ENCODE results near the gene SORBS1.

SORBS1 gene

DNA sequence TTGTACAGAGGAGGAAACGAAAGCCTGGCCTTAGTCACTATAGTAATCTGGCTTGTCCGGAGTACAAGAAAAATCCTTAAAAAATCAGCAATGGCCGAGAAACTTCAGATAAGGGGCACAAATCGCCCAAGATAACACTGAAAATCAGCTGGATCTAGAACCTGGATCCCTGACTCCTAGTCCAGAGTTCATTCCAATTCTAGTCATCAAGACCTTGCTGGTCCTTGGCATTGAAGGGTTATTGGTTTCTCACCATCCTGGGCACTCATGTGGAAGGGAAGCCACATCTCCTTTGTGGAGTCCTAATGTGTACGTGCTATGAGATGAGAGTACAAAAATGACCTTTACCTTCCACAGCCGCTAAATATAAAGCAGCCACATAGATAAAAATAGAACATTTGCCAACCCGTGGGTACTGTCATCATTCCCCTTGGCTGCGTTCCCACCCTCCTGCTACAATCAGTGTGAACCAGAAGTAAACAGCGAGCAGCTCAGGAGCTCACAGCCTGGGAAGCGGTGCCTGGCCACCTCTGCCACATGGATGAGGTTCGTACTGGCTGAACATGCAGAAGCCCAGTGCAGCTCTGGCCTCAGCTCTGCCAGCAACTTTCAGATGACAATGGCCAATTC, 154.4 kb downstream of the SORBS1 start:
- no peak for DNase-seq

DNA sequence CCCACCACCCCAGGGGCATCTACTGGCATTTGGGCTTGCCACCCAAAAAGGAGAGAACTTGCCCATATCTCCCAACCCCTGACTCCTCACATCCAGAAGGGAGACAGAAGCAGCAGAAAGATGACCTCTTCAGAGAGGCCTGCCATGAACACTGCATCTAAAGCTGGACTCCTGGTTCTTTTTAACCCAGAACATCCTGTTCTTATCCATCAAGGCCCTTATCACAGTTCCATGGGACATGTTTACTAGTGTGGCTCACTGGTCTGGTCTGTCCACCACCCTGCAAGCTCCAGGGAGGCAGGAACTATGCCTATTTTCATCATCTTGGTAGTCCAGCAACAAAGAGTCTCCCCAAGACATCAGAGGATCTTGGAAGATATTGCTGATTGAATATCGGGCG, 155.5 kb downstream of the SORBS1 start:
- no peak for DNase-seq

DNA sequence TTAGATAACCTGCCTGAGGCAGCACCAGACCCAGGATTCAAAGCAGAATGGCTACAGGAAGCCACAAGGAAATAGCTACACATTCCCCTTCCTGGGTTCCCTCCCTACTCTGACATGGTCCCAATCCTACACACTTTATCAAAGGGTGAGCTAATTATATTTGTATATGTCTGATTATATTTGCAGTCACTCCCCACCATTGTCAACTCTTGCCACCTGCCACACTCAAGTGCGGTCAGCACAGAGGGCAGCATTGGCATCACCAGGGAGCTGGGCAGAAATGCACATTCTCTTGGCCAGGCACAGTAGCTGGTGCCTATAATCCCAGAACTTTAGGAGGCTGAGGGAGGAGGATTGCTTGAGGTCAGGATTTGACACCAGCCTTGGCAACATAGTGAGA, 156.3 kb downstream of the SORBS1 start:
- no peak for DNase-seq

DNA sequence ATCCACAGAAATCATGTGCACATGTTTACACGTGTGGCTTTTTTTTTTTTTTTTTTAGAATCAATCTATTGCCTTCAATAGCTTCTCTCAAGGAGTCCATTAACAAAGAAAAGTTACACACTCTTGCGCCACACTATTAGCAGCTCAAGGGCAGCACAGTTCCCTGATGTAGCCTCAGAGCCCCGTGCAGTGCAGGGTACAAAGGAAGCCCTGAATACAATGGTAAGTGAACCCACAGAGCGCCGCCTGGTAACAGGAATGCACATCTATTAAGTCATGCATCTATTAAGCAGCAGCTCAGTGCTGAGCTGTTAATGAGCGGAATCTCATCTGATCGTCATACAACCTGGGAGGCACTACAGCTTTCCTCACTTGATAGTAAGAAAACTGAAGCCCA, 156.7 kb downstream of the SORBS1 start:
- DNase-seq = no peak

DNA sequence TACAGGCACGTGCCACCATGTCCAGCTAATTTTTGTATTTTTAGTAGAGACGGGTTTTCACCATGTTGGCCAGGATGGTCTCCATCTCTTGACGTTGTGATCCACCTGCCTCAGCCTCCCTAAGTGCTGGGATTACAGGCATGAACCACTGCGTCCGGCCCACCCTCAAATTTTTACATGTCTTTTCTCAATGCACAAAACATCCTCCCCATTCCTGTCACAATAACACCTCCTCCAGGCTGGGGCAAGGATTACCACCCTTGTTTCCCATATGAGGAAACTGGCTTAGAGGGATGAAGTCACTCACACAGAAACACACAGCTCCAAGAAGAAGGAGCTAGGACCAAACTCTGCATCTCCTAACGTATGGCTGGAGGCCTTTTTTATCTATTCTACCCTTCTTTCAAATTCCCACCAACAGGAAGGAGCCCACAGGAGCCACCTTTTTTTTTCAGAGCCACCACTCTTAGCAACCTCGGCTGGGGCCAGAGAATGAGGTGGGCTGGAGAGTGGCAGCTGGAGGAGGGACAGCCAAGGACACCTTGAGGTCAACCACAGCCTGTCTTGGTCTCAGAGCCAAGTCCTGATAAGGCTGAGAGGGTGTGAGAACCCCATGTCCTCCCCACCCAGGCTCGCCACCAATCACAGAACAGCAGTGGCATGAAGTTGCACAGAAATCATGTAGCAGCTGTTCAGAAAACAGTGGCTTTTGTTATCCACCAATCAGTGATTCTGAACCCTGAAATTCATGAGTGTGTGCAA, 157.3 kb downstream of the SORBS1 start:
- no peak for DNase-seq

DNA sequence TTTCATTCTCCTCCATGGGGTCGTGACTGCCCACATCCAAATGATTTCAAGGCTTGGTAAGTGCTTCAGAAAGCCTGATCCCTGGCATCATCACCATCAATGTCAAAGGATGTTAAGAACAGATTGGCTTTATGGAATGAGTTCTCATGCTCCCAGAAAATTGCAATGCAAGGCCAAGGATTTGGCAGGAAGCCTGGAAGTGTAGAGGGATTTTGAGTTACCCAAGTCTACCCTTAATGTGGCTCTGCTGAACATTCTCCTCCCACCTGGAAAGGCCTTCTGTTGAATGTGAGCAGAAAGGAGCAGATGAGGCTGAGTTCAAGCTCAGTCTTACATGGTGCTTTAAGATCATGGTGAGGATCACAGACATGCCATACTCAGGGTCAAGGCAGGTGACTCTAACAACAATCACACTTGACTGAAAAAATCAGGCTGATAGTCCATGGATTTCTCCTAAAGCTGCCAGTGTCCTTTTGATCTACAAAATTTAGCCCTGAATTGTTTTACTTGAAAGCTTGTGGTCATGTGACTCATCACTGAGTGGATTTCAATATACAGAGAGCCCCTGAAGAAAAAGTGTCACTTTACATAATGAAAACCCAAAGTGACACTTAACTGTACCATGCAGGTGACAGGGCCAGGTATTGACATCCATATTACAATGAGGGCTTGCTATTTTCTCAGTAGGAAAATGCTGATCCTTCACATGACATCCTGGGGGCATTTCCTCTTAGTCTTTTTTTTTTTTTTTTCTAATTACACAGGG, 159.3 kb downstream of the SORBS1 start:
- no peak for DNase-seq

DNA sequence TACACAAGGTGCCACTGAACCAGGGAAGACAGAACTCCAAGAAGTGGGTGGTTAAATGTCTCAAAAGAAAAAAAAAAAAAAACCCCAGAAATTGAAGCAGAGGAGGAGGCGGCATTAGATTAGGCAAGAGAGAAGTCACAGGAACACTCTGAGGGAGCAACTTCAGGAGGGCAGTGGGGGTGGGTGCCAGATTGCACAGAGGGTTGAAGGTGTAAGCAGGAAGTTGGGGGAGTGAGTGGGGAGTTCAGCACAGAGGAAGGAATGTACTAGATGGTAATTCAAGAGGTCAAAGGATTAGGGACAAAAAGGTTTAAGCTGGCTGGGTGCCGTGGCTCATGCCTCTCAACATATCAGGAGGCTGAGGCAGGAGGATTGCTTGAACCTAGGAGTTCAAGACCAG, 160.4 kb downstream of the SORBS1 start:
- no peak for DNase-seq

DNA sequence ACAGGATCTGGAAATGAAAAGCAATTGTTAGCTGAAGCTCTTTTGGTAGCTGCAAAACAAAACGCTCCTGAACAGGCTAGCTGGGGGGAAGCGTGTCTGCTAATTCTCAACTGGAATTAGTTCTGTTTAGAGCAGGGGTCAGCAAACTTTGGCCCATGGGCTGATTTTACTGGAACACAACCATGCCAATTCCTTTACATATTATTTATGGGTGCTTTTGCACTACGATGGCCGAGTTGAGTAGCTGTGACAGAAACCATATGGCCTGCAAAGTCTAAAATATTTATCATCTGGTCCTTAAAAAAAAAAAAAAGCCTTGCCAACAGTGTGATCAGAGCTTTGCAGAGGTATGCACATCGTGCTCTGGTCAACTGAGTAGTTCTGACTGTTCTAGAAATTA, 162.0 kb downstream of the SORBS1 start:
- DNase-seq = no peak

DNA sequence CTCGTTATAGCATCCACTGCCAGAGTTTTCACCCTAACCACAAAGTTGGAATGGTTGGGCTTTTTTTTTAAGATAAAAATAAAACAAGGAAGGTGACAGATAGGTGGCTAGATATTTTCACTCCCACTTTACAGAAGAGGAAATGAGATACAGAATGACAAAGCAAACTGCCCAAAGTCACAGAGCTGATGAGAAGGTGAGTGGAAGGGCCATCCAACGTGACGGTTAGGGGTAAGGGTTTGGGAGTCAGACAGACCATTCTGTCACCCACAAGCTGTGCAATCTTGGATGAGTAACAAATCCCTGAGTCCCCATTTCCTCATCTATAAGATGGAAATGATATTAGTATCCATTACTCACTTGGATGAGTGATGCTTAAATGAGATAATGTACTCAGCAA, 163.4 kb downstream of the SORBS1 start:
- no peak for DNase-seq

DNA sequence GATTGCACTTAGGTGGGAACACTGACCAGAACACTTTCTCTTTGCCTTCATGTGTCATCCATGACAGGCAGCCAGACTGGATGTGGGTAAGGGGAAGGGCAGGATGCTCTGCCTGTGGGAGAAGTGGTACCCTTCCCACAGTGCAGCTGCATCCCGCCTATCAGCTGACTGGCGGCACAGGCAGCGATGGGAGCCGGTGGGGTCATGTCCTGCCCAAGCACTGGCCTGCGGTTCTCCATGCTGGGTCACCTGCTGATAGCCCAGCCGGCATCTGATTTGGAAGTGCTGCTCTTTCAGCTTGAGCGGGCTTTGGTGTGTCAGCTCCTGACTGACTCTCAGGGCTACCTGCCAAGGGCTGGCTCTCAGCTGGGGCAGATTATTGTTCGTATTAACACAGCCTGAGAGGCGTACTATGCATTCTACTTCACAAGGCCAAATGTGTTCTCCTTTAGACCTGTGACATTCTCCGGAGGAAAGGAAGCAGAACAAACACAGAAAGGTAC, 165.2 kb downstream of the SORBS1 start:
- no peak for DNase-seq

DNA sequence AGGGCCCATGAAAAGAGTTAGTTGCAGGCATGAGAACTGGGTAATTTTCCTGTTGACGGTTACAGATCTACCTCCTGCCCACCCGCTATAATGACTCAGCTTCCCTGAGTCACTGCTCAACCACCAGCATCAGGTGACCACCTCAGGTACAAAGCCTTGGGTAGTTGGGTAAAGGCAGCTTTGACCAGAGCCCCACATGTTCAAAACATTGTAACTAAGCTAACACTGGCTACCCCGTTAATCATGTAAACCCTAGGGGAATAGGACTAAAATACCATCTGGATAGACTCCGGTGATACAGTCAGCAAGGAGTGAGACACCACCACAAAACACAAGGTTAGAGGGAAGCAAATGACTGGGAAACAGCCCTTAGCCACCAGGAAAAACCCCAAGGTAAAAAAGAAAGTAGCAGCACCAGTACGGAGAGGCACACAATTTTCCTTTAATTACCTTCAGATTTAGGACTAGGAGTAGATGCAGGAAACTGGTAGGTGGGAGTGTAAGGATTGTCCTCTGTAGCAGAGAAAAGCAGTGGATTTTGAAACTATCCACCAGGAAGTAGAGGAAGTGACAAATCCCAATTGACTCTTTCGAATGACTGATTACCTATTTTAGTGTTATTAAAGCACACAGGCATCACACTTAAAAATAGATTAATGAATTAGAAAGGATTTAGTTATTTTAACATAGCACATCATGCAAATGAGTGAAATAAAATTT, 166.8 kb downstream of the SORBS1 start:
- no peak for DNase-seq

DNA sequence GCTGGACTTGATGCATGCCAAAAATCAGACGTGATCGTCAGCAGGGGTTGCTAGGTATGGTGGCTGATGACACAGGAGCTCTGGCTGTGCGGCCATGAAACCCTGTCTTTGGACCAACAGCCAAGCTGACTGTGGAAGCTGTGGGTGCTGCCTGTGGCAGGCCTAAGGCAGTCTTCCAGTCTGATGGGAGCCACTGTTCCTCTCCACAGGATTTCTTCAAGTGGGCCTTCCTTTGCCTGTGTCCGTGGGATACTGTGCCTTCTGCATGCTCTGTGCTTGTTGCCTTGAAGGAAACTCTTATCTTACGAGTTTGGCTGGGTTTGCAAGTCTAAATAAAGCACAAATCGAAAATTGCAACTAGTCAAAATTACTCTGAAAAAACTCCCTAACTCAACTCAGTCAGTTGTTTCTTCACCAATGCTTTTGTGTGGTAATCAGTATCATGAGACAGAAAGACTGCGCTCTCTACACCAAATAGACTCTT, 168.4 kb downstream of the SORBS1 start:
- no peak for DNase-seq

DNA sequence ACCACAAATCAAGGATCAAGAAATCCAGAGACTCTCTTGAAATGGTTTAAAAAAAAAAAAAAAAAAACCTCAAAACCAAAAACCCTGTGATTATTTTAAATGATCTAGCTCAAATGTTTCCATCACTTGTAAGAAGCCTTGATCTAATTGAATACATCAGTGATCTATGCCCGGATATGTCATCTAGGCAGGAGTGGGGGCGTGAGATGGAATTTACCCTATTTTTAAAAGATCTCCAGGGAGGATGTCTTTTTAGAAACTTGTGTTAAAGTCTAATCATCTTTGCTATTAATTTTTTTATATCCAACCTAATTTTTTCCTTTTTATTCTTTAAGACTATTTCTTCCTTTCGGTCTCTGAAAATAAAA, 169.0 kb downstream of the SORBS1 start:
- no peak for DNase-seq

DNA sequence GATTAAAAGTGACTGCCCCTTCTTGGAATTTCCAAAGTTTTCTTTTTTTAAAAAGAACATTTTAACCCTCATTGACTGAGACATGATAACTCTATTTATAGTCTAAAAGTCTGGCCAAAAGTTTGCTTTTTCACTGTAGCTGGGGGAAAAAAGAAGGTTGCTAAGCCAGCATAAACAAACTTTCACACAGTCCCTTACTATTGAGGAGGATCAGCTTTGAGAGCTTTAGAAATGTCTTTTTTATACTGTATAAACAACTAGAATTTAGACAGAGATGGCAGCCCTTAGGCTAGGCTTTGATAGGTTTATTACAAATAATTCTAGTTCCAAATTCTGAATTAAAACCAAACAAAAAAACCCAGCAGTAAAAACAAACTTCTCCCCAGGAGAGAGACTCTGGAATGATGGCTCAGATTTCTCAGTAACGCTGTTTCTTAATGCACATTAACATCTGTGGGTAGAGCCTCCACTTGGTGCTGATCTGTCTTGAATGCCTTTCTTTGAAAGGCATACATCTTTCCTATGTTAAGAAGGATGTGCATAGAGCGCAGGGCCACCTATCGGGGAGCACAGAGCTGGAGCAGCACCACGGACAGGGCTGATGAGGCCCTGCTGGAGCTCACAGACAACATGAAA, 169.5 kb downstream of the SORBS1 start:
- DNase-seq = no peak

DNA sequence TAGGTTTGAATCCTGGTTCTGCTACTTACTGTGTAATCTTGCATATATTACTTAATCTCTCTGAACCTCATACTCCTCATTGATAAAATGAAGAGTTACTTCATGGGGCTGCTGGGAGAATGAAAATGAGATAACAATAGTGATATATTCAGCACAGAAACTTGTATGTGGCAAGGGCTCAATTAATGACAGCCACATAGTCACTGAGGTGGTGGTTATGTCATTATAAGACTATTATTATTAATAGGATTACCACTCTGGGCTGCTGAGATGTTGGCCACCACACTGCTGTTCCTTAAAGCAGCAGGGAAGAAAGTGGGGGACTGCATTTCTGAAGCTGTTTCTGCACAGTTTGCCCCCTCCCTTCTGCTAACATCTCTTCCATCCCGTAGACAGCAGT, 170.0 kb downstream of the SORBS1 start:
- DNase-seq = no peak

DNA sequence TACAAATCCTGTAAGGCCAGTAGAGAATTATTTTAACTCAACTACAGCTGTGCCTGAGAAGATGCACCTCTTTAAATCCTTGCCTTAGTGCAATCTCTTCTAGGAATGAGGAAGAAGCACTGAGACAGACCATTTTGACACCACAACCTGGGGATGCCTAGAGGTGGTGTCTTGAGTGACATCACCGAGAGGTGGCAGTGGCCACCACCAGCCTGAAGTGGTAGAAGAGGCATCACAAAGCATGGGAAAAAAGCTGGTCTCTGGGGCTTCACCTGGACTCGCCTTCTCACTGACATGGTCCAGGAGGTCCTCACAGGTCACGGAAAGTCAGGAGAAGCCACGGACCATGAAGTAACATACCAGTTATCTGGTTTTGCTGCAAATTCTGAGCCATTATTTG, 171.2 kb downstream of the SORBS1 start:
- DNase-seq = no peak

DNA sequence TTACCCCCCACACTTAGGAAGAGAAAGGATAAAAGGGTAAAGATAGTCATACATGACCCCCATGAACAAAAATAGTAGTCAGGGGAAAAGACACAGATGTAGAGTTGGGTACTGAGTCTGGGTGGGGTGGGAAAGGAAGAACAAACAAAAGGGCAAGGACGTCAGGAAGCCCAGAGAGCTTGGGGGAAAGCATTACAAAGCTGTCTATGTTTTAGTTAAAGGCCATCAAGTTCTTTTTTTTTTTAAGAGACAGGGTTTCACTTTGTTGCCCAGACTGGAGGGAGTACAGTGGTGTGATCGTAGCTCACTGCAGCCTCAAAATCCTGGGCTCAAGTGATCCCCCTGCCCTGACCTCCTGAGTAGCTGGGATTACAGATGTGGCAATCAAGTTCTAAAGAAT, 172.0 kb downstream of the SORBS1 start:
- DNase-seq = no peak

DNA sequence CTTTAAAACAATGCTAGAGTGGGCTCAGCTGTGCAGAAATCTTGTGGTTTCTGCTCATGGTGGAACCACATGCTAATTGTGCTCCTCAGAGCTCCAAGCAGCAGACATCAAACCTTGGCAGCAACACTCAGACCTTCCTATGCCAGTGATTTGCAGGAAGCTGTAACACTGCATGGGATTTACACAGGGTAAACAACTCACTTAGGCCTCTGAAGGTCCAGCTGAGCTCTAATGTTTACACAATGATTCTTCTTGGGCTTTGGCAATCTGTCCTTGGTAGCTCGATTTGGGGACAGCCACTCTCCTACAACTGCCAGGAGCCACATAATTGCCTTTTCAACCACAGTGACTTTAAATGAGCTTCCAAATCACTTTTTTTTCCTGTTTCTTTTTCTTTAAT, 172.6 kb downstream of the SORBS1 start:
- DNase-seq = no peak

DNA sequence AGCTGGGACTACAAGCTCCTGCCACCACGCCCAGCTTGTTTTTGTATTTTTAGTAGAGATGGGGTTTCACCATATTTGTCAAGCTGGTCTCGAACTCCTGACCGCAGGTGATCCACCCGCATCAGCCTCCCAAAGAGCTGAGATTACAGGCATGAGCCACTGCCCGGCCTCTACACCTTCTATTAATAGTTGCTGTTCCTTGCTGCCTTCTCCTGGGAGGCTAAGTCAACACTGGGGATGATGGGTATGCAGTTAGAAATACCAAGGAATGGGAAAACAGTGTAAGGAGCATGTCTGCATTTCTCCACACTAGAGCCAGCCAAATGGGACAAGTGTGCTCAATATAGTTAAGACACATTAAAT, 173.1 kb downstream of the SORBS1 start:
- DNase-seq = no peak

DNA sequence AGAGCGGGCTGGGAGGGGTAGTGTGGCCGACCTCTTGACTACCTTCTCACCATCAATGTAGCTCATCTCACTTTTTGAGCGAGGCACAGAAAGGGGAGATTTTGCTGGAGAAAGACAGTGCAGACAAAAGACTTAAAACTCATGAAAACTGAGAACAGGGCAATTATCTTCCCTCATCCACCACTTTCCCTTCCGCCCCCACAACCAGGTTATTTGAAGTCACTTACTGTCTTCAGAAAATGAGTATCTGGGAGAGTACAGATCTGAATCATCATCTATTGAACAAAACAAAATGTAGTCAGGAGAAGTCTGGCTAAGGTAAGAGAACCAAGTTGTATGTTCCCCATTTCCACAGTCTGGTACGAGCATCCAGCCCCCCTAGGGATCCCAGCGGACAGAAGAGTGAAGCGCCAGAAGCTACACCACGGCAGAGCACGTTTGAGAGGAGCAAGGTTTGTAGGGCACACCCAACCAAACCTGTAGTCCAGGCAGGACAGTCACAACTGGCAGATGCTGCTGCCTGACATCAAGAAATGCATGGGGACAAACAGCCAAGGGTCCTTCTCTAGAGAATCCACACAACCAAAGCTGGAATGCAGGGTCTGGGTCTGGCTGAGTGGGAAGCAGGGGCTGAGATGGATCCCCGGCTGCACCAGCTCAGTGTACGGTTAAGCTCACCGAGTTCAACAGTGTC, 177.0 kb downstream of the SORBS1 start:
- no peak for DNase-seq

DNA sequence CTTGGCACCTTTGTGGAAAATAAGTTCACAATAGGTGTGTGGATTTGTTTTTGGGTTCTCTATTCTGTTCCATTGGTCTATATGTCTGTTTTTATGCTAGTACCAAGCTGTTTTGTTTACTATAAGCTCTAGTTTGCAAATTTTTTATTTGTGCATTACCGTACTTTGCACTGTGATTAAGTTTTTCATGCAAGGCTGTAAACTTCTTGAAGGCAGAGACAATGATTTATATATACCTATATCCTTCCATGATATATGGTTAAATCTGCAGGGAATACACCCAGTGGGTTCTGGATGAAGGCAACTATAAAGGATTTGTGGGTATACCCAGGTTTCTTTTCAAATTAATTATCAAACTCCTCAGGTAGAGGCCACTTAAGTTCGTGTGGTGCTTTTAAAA, 178.6 kb downstream of the SORBS1 start:
- no peak for DNase-seq

DNA sequence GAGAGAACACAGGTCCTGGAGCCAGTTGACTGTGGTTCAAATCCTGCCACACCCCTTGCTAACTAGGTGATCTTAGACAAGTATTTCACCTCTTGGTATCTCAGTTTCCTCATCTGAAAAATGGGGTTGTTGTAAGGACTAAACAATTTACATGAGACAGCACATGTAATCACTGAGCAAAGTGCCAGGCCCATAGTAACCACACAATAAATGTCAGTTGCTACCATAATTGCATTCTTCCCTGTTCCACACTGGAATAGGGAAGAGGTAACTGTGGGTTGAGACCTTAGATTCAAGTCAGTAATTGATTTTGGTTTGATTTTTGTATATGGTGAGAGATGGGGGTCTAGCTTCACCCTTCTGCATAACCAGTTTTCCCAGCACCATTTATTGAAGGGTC, 179.0 kb downstream of the SORBS1 start:
- DNase-seq = no peak
